ENCODE measurements around the gene SERTAD2.
A peak's percentile ranks its signal among the peaks of the same experiment; 100 is the strongest.

SERTAD2 gene

GRCh38 chr2:64622443-64623241 is 31.1 kb downstream of the SERTAD2 start:
- FAIRE-seq (no peak), DNase-seq (ENCODE audit: insufficient read length, low spot score) (no peak)
- no peak for TF ChIP-seq CTCF (IDR thresholded peaks at IDR 0.05; ENCODE audit: insufficient read depth, missing control alignments)

- no peak for TF ChIP-seq CTCF (IDR thresholded peaks at IDR 0.05; ENCODE audit: insufficient read depth, missing control alignments)
- FAIRE-seq, result no peak
- no peak for DNase-seq (ENCODE audit: insufficient read length, low spot score)
Observed at GRCh38 chr2:64620661-64621060, 33.1 kb downstream of the SERTAD2 start.

- DNase-seq (ENCODE audit: insufficient read length, low spot score), result peak; percentile 39
- FAIRE-seq, result no peak
- no peak for TF ChIP-seq CTCF (IDR thresholded peaks at IDR 0.05; ENCODE audit: insufficient read depth, missing control alignments)
Observed at GRCh38 chr2:64617631-64618151, 36.0 kb downstream of the SERTAD2 start.

GRCh38 chr2:64615844-64616536 is 37.7 kb downstream of the SERTAD2 start:
- DNase-seq (ENCODE audit: insufficient read length, low spot score), result no peak
- FAIRE-seq, result no peak
- no peak for TF ChIP-seq CTCF (IDR thresholded peaks at IDR 0.05; ENCODE audit: insufficient read depth, missing control alignments)

GRCh38 chr2:64615192-64615763 is 38.4 kb downstream of the SERTAD2 start:
- no peak for TF ChIP-seq CTCF (IDR thresholded peaks at IDR 0.05; ENCODE audit: insufficient read depth, missing control alignments)
- DNase-seq (ENCODE audit: insufficient read length, low spot score) (no peak), FAIRE-seq (no peak)

- no peak for DNase-seq (ENCODE audit: insufficient read length, low spot score)
- no peak for TF ChIP-seq CTCF (IDR thresholded peaks at IDR 0.05; ENCODE audit: insufficient read depth, missing control alignments)
- no peak for FAIRE-seq
Observed at GRCh38 chr2:64613276-64613675, 40.4 kb downstream of the SERTAD2 start.

Measured in D721Med (cell line).